Tibial artery (tissue), 4 donors: Measurements from ENCODE around the gene NR2F1.
A peak's percentile ranks its signal among the peaks of the same experiment; 100 is the strongest.

Source experiments
- DNase-seq, 2 donors: peaks; one replicate each; pipeline ENCODE4 v3.0.0-alpha.2; 2019
- H3K27ac ChIP-seq, 2 donors: fragments of 200-600 bp; sonication (generic) in 1 of 2; 1 replicate in 1 of 2; 2 replicates in 1 of 2; pipeline ENCODE4 v1.5.1; 2018 to 2019; ENCODE audit warnings: mild to moderate bottlenecking in 1 of 2
- H3K27me3 ChIP-seq, 2 donors: fragments of 200-600 bp; sonication (generic) in 1 of 2; one replicate each; pipeline versions ENCODE4 v1.5.1 to v1.6.0; 2016 to 2019
- H3K36me3 ChIP-seq, 3 donors: fragments of 200-600 bp; sonication (generic) in 2 of 3; one replicate each; pipeline ENCODE4 v1.5.1; 2016 to 2019; ENCODE audit warnings: mild to moderate bottlenecking in 2 of 3
- H3K4me1 ChIP-seq, 4 donors: fragments of 200-600 bp; sonication (generic) in 2 of 4; 1 replicate in 3 of 4; 2 replicates in 1 of 4; pipeline ENCODE4 v1.5.1; 2016 to 2019
- H3K4me3 ChIP-seq, 2 donors: fragments of 200-600 bp; sonication (generic) in 1 of 2; 1 replicate in 1 of 2; 2 replicates in 1 of 2; pipeline ENCODE4 v1.5.1; 2018 to 2019; ENCODE audit warnings: mild to moderate bottlenecking in 2 of 2
- H3K9me3 ChIP-seq, 3 donors: fragments of 200-600 bp; sonication (generic) in 1 of 3; one replicate each; pipeline ENCODE4 v1.5.1; 2016 to 2019
- CTCF ChIP-seq, 2 experiments: fragments of 200-600 bp in 1 of 2; fragments of 450-650 bp in 1 of 2; IDR thresholded peaks; one replicate each; pipeline ENCODE4 v1.5.1; 2017 to 2019; ENCODE audit warnings: antibody characterized with exemption in 2 of 2, mild to moderate bottlenecking in 1 of 2, moderate library complexity in 1 of 2
- intact Hi-C: fragments of 100-400 bp; cut with DNase I; formaldehyde crosslinking; loops from one replicate; pipeline ENCODE4 v1.15.0; 2023; ENCODE audit warnings: low total_unique reads

Gene NR2F1

GRCh38 chr5:93616538-93617174, 33.6 kb downstream of the NR2F1 start:
- Histone ChIP-seq H3K27ac (no peak overlapping the region), H3K4me1 (peaks cover 0 to 14% (median 6%) of the 10 kb centered on the region in 4 donors), H3K4me3 (no peak overlapping the region), H3K27me3 (peaks cover 8 to 30% of the 10 kb centered on the region in 2 donors), H3K9me3 (no peaks in the 10 kb centered on the region), H3K36me3 (no peaks in the 10 kb centered on the region)
- TF ChIP-seq CTCF (IDR thresholded peaks at IDR 0.05) = no peak
- intact Hi-C loops = no loop called here
- no peak for DNase-seq

GRCh38 chr5:93620487-93621326, 37.7 kb downstream of the NR2F1 start:
- Histone ChIP-seq H3K36me3 (no peaks in the 10 kb centered on the region), H3K9me3 (no peaks in the 10 kb centered on the region), H3K27me3 (no peaks in the 10 kb centered on the region), H3K4me3 (peak overlapping the region; percentile 61 to 82), H3K4me1 (peaks cover 0 to 6% (median 0%) of the 10 kb centered on the region in 4 donors), H3K27ac (peak overlapping the region; percentile 75 to 84)
- DNase-seq = peak; percentile 65 to 74
- TF ChIP-seq CTCF (IDR thresholded peaks at IDR 0.05) = no peak
- intact Hi-C loops = no loop called here

- peak overlapping the region; percentile 61 to 82 for H3K4me3 ChIP-seq
- DNase-seq = peak; percentile 59 to 84
- TF ChIP-seq CTCF (IDR thresholded peaks at IDR 0.05) = no peak
- H3K9me3 ChIP-seq = no peaks in the 10 kb centered on the region
- no peaks in the 10 kb centered on the region for H3K27me3 ChIP-seq
- peaks cover 0 to 6% (median 0%) of the 10 kb centered on the region in 4 donors for H3K4me1 ChIP-seq
- no peaks in the 10 kb centered on the region for H3K36me3 ChIP-seq
- peak overlapping the region; percentile 75 to 84 for H3K27ac ChIP-seq
- intact Hi-C loops = no loop called here
Observed at GRCh38 chr5:93621327-93621798, 38.3 kb downstream of the NR2F1 start.

- intact Hi-C loops = no loop called here
- Histone ChIP-seq H3K4me3 (no peak overlapping the region), H3K27ac (peak overlapping the region; percentile 75 to 84), H3K9me3 (no peaks in the 10 kb centered on the region), H3K36me3 (no peaks in the 10 kb centered on the region), H3K27me3 (no peaks in the 10 kb centered on the region), H3K4me1 (peaks cover 0 to 6% (median 0%) of the 10 kb centered on the region in 4 donors)
- no peak for TF ChIP-seq CTCF (IDR thresholded peaks at IDR 0.05)
- DNase-seq = no peak
Observed at GRCh38 chr5:93622240-93622885, 39.3 kb downstream of the NR2F1 start.

GRCh38 chr5:93623153-93623552, 40.1 kb downstream of the NR2F1 start:
- peaks cover 0 to 6% (median 0%) of the 10 kb centered on the region in 4 donors for H3K4me1 ChIP-seq
- no peak overlapping the region for H3K27ac ChIP-seq
- no peak for TF ChIP-seq CTCF (IDR thresholded peaks at IDR 0.05)
- no peaks in the 10 kb centered on the region for H3K9me3 ChIP-seq
- H3K36me3 ChIP-seq = no peaks in the 10 kb centered on the region
- H3K4me3 ChIP-seq = no peak overlapping the region
- no peaks in the 10 kb centered on the region for H3K27me3 ChIP-seq
- intact Hi-C loops = no loop called here
- no peak for DNase-seq
